ENCODE data around the gene TRERF1. TPM values are rescaled to one million over a fixed set of nuclear protein-coding genes. Genes with fewer than 3 reads are reported as not detected.

Gene TRERF1
- total RNA-seq, 1 donor from 2014 or later, result 13.2 TPM

- H3K4me1 Mint-ChIP-seq (ENCODE audit: unreplicated experiment), result peaks cover 14% of the 10 kb centered on the region
- no peaks in the 10 kb centered on the region for H3K9me3 Mint-ChIP-seq
- H3K27me3 Mint-ChIP-seq, result no peaks in the 10 kb centered on the region
- H3K36me3 Mint-ChIP-seq, result peaks cover 13% of the 10 kb centered on the region
- TF ChIP-seq CTCF (conservative IDR thresholded peaks at IDR 0.05), result no peak
- DNase-seq (ENCODE audit: extremely low spot score, unreplicated experiment), result no peak
- H3K27ac Mint-ChIP-seq, result no peak overlapping the region
- no peak overlapping the region for H3K4me3 Mint-ChIP-seq
Measured at GRCh38 chr6:42259286-42259685, 192.4 kb downstream of the TRERF1 start.

DNA sequence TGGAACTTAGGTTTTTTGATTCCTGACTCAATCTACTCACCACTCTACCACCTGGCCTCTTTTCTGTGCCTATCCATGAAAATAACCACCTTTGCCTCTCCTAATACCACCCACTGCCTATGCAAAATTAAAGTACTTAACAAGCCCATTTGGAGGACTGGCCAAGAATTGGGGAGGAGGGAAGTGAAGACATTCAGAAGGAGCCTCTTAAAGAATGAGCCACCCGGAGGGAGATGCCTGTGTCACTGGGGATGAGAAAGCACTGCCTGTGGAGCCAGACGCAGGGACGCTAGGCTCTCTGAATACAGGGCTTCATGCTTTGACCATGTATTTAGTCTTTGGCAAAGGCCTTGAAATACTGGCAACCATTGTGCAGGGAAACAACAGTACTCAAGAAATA, 194.1 kb downstream of the TRERF1 start:
- peaks cover 14% of the 10 kb centered on the region for H3K4me1 Mint-ChIP-seq (ENCODE audit: unreplicated experiment)
- no peak for TF ChIP-seq CTCF (conservative IDR thresholded peaks at IDR 0.05)
- no peak for DNase-seq (ENCODE audit: extremely low spot score, unreplicated experiment)
- H3K9me3 Mint-ChIP-seq, result no peaks in the 10 kb centered on the region
- peaks cover 27% of the 10 kb centered on the region for H3K36me3 Mint-ChIP-seq
- no peak overlapping the region for H3K4me3 Mint-ChIP-seq
- H3K27ac Mint-ChIP-seq, result no peak overlapping the region
- H3K27me3 Mint-ChIP-seq, result no peaks in the 10 kb centered on the region

GRCh38 chr6:42257063-42257462, 194.7 kb downstream of the TRERF1 start:
- no peaks in the 10 kb centered on the region for H3K9me3 Mint-ChIP-seq
- no peak overlapping the region for H3K4me3 Mint-ChIP-seq
- H3K36me3 Mint-ChIP-seq, result peaks cover 31% of the 10 kb centered on the region
- peaks cover 18% of the 10 kb centered on the region for H3K4me1 Mint-ChIP-seq (ENCODE audit: unreplicated experiment)
- no peaks in the 10 kb centered on the region for H3K27me3 Mint-ChIP-seq
- DNase-seq (ENCODE audit: extremely low spot score, unreplicated experiment), result no peak
- no peak overlapping the region for H3K27ac Mint-ChIP-seq
- TF ChIP-seq CTCF (conservative IDR thresholded peaks at IDR 0.05), result no peak

GRCh38 chr6:42255050-42255449, 196.7 kb downstream of the TRERF1 start:
- H3K4me1 Mint-ChIP-seq (ENCODE audit: unreplicated experiment), result peaks cover 30% of the 10 kb centered on the region
- H3K9me3 Mint-ChIP-seq, result no peaks in the 10 kb centered on the region
- no peak for TF ChIP-seq CTCF (conservative IDR thresholded peaks at IDR 0.05)
- H3K4me3 Mint-ChIP-seq, result no peak overlapping the region
- H3K27me3 Mint-ChIP-seq, result no peaks in the 10 kb centered on the region
- no peak overlapping the region for H3K27ac Mint-ChIP-seq
- H3K36me3 Mint-ChIP-seq, result peaks cover 25% of the 10 kb centered on the region
- no peak for DNase-seq (ENCODE audit: extremely low spot score, unreplicated experiment)

DNA sequence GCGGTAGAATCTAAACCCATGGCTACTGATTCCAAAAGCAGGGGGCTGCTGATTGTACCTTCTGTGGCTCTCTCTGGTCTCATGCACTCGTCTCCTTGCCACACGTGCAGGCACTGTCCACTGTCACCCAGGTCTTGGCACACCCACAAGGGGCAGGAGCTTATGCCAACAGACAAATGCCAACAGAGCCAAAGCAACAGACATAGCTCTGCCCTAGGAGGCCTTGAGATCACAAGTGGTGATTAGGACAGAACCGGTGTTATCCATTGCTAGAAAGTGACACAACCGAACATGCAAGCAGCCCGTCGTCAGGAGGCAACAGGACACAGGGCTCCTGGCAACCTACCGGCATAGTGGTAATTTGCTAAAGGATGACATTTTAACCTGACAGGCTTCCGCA, 197.2 kb downstream of the TRERF1 start:
- Mint-ChIP-seq H3K9me3 (no peaks in the 10 kb centered on the region), H3K4me3 (no peak overlapping the region), H3K27ac (no peak overlapping the region), H3K4me1 (ENCODE audit: unreplicated experiment) (peaks cover 31% of the 10 kb centered on the region), H3K36me3 (peaks cover 26% of the 10 kb centered on the region), H3K27me3 (no peaks in the 10 kb centered on the region)
- no peak for DNase-seq (ENCODE audit: extremely low spot score, unreplicated experiment)
- TF ChIP-seq CTCF (conservative IDR thresholded peaks at IDR 0.05), result no peak
